Keratinocyte (primary cell): Measurements from ENCODE around the gene ITPR1. TPM values are rescaled to one million over a fixed set of nuclear protein-coding genes. Genes with fewer than 3 reads are reported as not detected.
"Not testable (repeated sequence)": the region's sequence is repeated elsewhere in the genome, so short reads cannot be mapped to it uniquely, and the experiment has no call there.

ENCODE experiments used
- DNase-seq: peaks from one replicate; pipeline ENCODE4 v3.0.0-alpha.2; 2011; ENCODE audit warnings: low read depth, missing footprints, low spot score
- FAIRE-seq: peaks from 2 replicates; lab custom pipeline; 2011; peaks lifted over from hg19 to GRCh38; lab: Jason Lieb, UNC
- H2AFZ ChIP-seq: 2 replicates; pipeline ENCODE4 v1.6.0; 2012; ENCODE audit warnings: low read length, control low read depth, inconsistent platforms; ENCODE audit not compliant: control insufficient read depth
- H3K27ac ChIP-seq: 2 replicates; pipeline ENCODE4 v1.5.1; 2011; ENCODE audit warnings: low read length; ENCODE audit not compliant: control insufficient read depth, insufficient read depth
- H3K27me3 ChIP-seq: 3 replicates; pipeline ENCODE4 v1.6.0; 2011; ENCODE audit warnings: low read length; ENCODE audit not compliant: control insufficient read depth, insufficient read depth; ENCODE audit errors: extremely low read depth
- H3K36me3 ChIP-seq, 2 experiments: 2 replicates in 1 of 2; 3 replicates in 1 of 2; pipeline ENCODE4 v1.5.1; 2011; ENCODE audit warnings: low read length in 2 of 2, mild to moderate bottlenecking in 1 of 2; ENCODE audit not compliant: control insufficient read depth in 2 of 2, insufficient read depth in 2 of 2; ENCODE audit errors: extremely low read depth in 1 of 2
- H3K4me1 ChIP-seq: 3 replicates; pipeline ENCODE4 v1.5.1; 2011; ENCODE audit warnings: low read length; ENCODE audit not compliant: control insufficient read depth, insufficient read depth; ENCODE audit errors: extremely low read depth
- H3K4me2 ChIP-seq: 3 replicates; pipeline ENCODE4 v1.6.0; 2011; ENCODE audit warnings: low read depth, low read length; ENCODE audit not compliant: control insufficient read depth, insufficient read depth; ENCODE audit errors: extremely low read depth
- H3K4me3 ChIP-seq, 3 experiments: fragments of 200-600 bp in 1 of 3; sonication (generic) in 1 of 3; 2 replicates in 2 of 3; 3 replicates in 1 of 3; pipeline ENCODE4 v1.5.1; 2011 to 2016; ENCODE audit warnings: low read length in 3 of 3, mild to moderate bottlenecking in 3 of 3, control low read depth in 2 of 3, inconsistent platforms in 1 of 3, low read depth in 1 of 3, mixed read lengths in 1 of 3, mixed run types in 1 of 3, moderate library complexity in 1 of 3; ENCODE audit not compliant: control insufficient read depth in 2 of 3, insufficient read depth in 2 of 3; ENCODE audit errors: extremely low read depth in 1 of 3
- H3K79me2 ChIP-seq: 2 replicates; pipeline ENCODE4 v1.6.0; 2012; ENCODE audit warnings: low read length; ENCODE audit not compliant: control insufficient read depth, insufficient read depth
- H3K9ac ChIP-seq: 3 replicates; pipeline ENCODE4 v1.6.0; 2011; ENCODE audit warnings: low read length; ENCODE audit not compliant: control insufficient read depth, insufficient read depth; ENCODE audit errors: extremely low read depth
- H3K9me1 ChIP-seq: 3 replicates; pipeline ENCODE4 v1.6.0; 2011; ENCODE audit warnings: low read length; ENCODE audit not compliant: control insufficient read depth, insufficient read depth; ENCODE audit errors: extremely low read depth
- H3K9me3 ChIP-seq: 2 replicates; pipeline ENCODE4 v1.5.1; 2012; ENCODE audit warnings: low read depth, low read length; ENCODE audit not compliant: control insufficient read depth
- H4K20me1 ChIP-seq: 3 replicates; pipeline ENCODE4 v1.6.0; 2011; ENCODE audit warnings: low read length; ENCODE audit not compliant: control insufficient read depth, insufficient read depth; ENCODE audit errors: extremely low read depth
- EZH2 ChIP-seq: IDR thresholded peaks from one replicate; pipeline ENCODE4 v1.6.1; 2012; ENCODE audit warnings: inconsistent platforms, mild to moderate bottlenecking, low read length, moderate library complexity
- dilution Hi-C: fragments of 300-500 bp; cut with MboI; formaldehyde crosslinking; loops from one replicate; pipeline ENCODE4 v1.7.0; 2020; ENCODE audit warnings: low sequenced_read_pairs; ENCODE audit not compliant: extremely low pct_ligation_motif_present
- polyA plus RNA-seq, 5 experiments: library from polyadenylated mRNA; depleted of rRNA in 3 of 5; stranded (reverse) in 3 of 5; stranded (forward) in 1 of 5; unstranded in 1 of 5; fragments of >200 nt; gene quantifications; 1 replicate in 1 of 5; 2 replicates in 3 of 5; 3 replicates in 1 of 5; pipeline versions ENCODE4 v1.2.1 to v1.2.3, GENCODE V29; 2011 to 2012; ENCODE audit warnings: missing spikeins in 2 of 5, low read depth in 1 of 5, low replicate concordance in 1 of 5
- TF ChIP-seq, protein P1 (sequence below), 3 experiments: IDR thresholded peaks in 1 of 3; conservative IDR thresholded peaks in 1 of 3; optimal IDR thresholded peaks in 1 of 3; 2 replicates in 2 of 3; 3 replicates in 1 of 3; pipeline versions ENCODE3 to v1.5.1; 2011; ENCODE audit warnings: low read length in 3 of 3, mild to moderate bottlenecking in 3 of 3, moderate library complexity in 2 of 3, control low read depth in 1 of 3, inconsistent platforms in 1 of 3; ENCODE audit not compliant: insufficient read depth in 2 of 3; ENCODE audit errors: extremely low read depth in 1 of 3

ITPR1 gene
- polyA plus RNA-seq, 1 donor (not counting 4 experiments of a cell fraction or from before 2014, with no cell fraction given) = 3.5 TPM

GRCh38 chr3:4596612-4597011, 103.5 kb downstream of the ITPR1 start:
- H3K4me2 ChIP-seq = no peak overlapping the region
- dilution Hi-C loops = no loop called here
- FAIRE-seq (no peak), DNase-seq (no peak)
- H3K36me3 ChIP-seq = no peaks in the 10 kb centered on the region
- H2AFZ ChIP-seq = no peak overlapping the region
- H3K27ac ChIP-seq = no peak overlapping the region
- no peaks in the 10 kb centered on the region for H3K4me1 ChIP-seq
- H3K9ac ChIP-seq = no peak overlapping the region
- H3K79me2 ChIP-seq = no peaks in the 10 kb centered on the region
- TF ChIP-seq, protein P1, sequence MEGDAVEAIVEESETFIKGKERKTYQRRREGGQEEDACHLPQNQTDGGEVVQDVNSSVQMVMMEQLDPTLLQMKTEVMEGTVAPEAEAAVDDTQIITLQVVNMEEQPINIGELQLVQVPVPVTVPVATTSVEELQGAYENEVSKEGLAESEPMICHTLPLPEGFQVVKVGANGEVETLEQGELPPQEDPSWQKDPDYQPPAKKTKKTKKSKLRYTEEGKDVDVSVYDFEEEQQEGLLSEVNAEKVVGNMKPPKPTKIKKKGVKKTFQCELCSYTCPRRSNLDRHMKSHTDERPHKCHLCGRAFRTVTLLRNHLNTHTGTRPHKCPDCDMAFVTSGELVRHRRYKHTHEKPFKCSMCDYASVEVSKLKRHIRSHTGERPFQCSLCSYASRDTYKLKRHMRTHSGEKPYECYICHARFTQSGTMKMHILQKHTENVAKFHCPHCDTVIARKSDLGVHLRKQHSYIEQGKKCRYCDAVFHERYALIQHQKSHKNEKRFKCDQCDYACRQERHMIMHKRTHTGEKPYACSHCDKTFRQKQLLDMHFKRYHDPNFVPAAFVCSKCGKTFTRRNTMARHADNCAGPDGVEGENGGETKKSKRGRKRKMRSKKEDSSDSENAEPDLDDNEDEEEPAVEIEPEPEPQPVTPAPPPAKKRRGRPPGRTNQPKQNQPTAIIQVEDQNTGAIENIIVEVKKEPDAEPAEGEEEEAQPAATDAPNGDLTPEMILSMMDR (optimal IDR thresholded peaks at IDR 0.05 in 1 of 3, IDR thresholded peaks at IDR 0.05 in 1 of 3, conservative IDR thresholded peaks at IDR 0.05 in 1 of 3; ENCODE audit: extremely low read depth in 1 of 3, insufficient read depth in 2 of 3, low read length in 3 of 3) = no peak
- TF ChIP-seq EZH2 = no peak
- H4K20me1 ChIP-seq = no peaks in the 10 kb centered on the region
- H3K27me3 ChIP-seq = no peaks in the 10 kb centered on the region
- no peaks in the 10 kb centered on the region for H3K9me1 ChIP-seq
- H3K4me3 ChIP-seq = no peak overlapping the region
- no peaks in the 10 kb centered on the region for H3K9me3 ChIP-seq

GRCh38 chr3:4597208-4597985, 104.2 kb downstream of the ITPR1 start:
- no peak for FAIRE-seq

DNA sequence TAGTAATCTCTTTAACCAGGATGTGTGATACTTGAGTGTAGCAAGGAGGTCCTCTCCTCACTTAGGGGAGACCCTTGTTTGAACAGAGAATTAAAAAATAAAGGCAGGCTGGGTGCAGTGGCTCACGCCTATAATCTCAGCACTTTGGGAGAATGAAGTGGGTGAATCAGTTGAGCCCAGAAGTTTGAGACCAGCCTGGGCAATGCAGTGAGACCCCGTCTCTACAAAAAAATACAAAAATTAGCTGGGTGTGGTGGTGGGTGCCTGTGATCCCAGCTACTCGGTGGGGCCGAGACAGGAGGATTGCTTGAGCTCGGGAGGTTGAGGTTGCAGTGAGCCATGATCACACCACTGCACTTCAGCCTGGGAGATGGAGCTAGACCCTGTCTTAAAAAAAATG, 105.1 kb downstream of the ITPR1 start:
- H3K4me3 ChIP-seq, H3K4me2 ChIP-seq, H3K9me3 ChIP-seq, H3K9me1 ChIP-seq, H4K20me1 ChIP-seq, FAIRE-seq, DNase-seq, H3K36me3 ChIP-seq, dilution Hi-C loops, H3K9ac ChIP-seq, H3K79me2 ChIP-seq, H3K27ac ChIP-seq, H3K4me1 ChIP-seq, H3K27me3 ChIP-seq, H2AFZ ChIP-seq: not testable (repeated sequence)

More at GRCh38 chr3:4597208-4597985, 104.2 kb downstream of the ITPR1 start:
- no peaks in the 10 kb centered on the region for H3K4me1 ChIP-seq
- no peak overlapping the region for H3K9ac ChIP-seq
- no peaks in the 10 kb centered on the region for H4K20me1 ChIP-seq
- H2AFZ ChIP-seq = no peak overlapping the region
- H3K79me2 ChIP-seq = no peaks in the 10 kb centered on the region
- H3K27ac ChIP-seq = no peak overlapping the region
- no peaks in the 10 kb centered on the region for H3K9me1 ChIP-seq
- H3K36me3 ChIP-seq = no peaks in the 10 kb centered on the region
- no peaks in the 10 kb centered on the region for H3K27me3 ChIP-seq
- DNase-seq = no peak
- no peak overlapping the region for H3K4me2 ChIP-seq
- TF ChIP-seq, protein P1 (optimal IDR thresholded peaks at IDR 0.05 in 1 of 3, IDR thresholded peaks at IDR 0.05 in 1 of 3, conservative IDR thresholded peaks at IDR 0.05 in 1 of 3; ENCODE audit: extremely low read depth in 1 of 3, insufficient read depth in 2 of 3, low read length in 3 of 3) = no peak
- TF ChIP-seq EZH2 = no peak
- no peaks in the 10 kb centered on the region for H3K9me3 ChIP-seq
- no peak overlapping the region for H3K4me3 ChIP-seq
- dilution Hi-C loops = no loop called here
